K562 (cell line): ENCODE data around the gene ABCA7. TPM values are rescaled to one million over a fixed set of nuclear protein-coding genes. Genes with fewer than 3 reads are reported as not detected.

Experiments
- ATAC-seq: fragments of 200-7000 bp; cut with Tn5 transposase; 3 replicates; pipeline ENCODE4 v1.9.1; 2020; ENCODE audit warnings: moderate library complexity
- BruUV-seq: library from RNA; stranded (reverse); fragments of 400-500 nt; replicated peaks from 2 replicates; lab custom pipeline; 2021; lab: Mats Ljungman, UMichigan
- CTCF ChIA-PET: fragments of 300-600 bp; formaldehyde crosslinking; extraction: SDS; loops from one replicate; lab custom pipeline; 2021; ENCODE audit warnings: low intra/inter-chr PET ratio; lab: Yijun Ruan, JAX
- POLR2A ChIA-PET: fragments of 300-600, 350-650 bp; sonication (Branson Sonifier 250); formaldehyde crosslinking; extraction: SDS; loops from one replicate; lab custom pipeline; 2021; ENCODE audit warnings: antibody characterized with exemption, inconsistent platforms; lab: Yijun Ruan, JAX
- DNase-seq, 4 experiments: peaks; one replicate each; pipeline versions ENCODE4 v3.0.0 to v3.0.0-alpha.2; 2011 to 2018; ENCODE audit warnings: low spot score in 3 of 4, mixed read lengths in 3 of 4; ENCODE audit errors: extremely low read depth in 1 of 4
- FAIRE-seq: peaks from 2 replicates; lab custom pipeline; 2011; peaks lifted over from hg19 to GRCh38; lab: Jason Lieb, UNC
- H2AFZ ChIP-seq: 2 replicates; pipeline ENCODE4 v1.6.0; 2011; ENCODE audit warnings: low read depth, low read length, control low read depth, inconsistent platforms
- H3K27ac ChIP-seq: fragments of 200-600 bp; 3 replicates; pipeline ENCODE4 v1.8.0; 2011; ENCODE audit warnings: low read depth, mild to moderate bottlenecking, control low read depth, inconsistent platforms, low read length, moderate library complexity, mixed read lengths; ENCODE audit errors: extremely low read depth
- H3K27me3 ChIP-seq, 2 experiments: fragments of 300-600 bp in 1 of 2; 2 replicates in 1 of 2; 3 replicates in 1 of 2; pipeline versions ENCODE4 v1.6.0 to v1.8.0; 2011; ENCODE audit warnings: inconsistent platforms in 2 of 2, low read length in 2 of 2, mild to moderate bottlenecking in 1 of 2, mixed read lengths in 1 of 2, moderate library complexity in 1 of 2; ENCODE audit not compliant: control insufficient read depth in 2 of 2, insufficient read depth in 2 of 2
- H3K36me3 ChIP-seq: fragments of 300-600 bp; 3 replicates; pipeline ENCODE4 v1.8.0; 2011; ENCODE audit warnings: mild to moderate bottlenecking, low read length, inconsistent platforms; ENCODE audit not compliant: control insufficient read depth, insufficient read depth
- H3K4me1 ChIP-seq, 2 experiments: fragments of 200-600 bp in 1 of 2; replicated peaks in 1 of 2; 2 replicates in 1 of 2; 3 replicates in 1 of 2; pipeline versions ENCODE4 v1.5.1 to v1.8.0; 2011; ENCODE audit warnings: inconsistent platforms in 2 of 2, low read length in 2 of 2, mild to moderate bottlenecking in 1 of 2, mixed read lengths in 1 of 2, moderate library complexity in 1 of 2; ENCODE audit not compliant: control insufficient read depth in 2 of 2, insufficient read depth in 2 of 2
- H3K4me2 ChIP-seq: 2 replicates; pipeline ENCODE4 v1.6.1; 2011; ENCODE audit warnings: low read length, control low read depth, inconsistent platforms, mixed read lengths; ENCODE audit not compliant: insufficient read depth
- H3K4me3 ChIP-seq: fragments of 200-600 bp; sonication (generic), shearing (Covaris generic); 2 replicates; pipeline ENCODE4 v1.5.1; 2016; ENCODE audit warnings: control low read depth, inconsistent platforms
- H3K79me2 ChIP-seq: fragments of 200-600 bp; 3 replicates; pipeline ENCODE4 v1.8.0; 2011; ENCODE audit warnings: low read length, inconsistent platforms; ENCODE audit not compliant: control insufficient read depth, insufficient read depth
- H3K9ac ChIP-seq, 2 experiments: 2 replicates each; pipeline versions ENCODE4 v1.6.0 to v1.6.1; 2011; ENCODE audit warnings: low read depth in 2 of 2, low read length in 2 of 2, control low read depth in 1 of 2, inconsistent platforms in 1 of 2, mild to moderate bottlenecking in 1 of 2, mixed read lengths in 1 of 2; ENCODE audit not compliant: insufficient read depth in 1 of 2
- H3K9me1 ChIP-seq: one replicate; pipeline ENCODE4 v1.6.0; 2011; ENCODE audit warnings: inconsistent platforms, mild to moderate bottlenecking, low read length, moderate library complexity; ENCODE audit not compliant: control insufficient read depth, insufficient read depth
- H3K9me3 ChIP-seq: replicated peaks from 2 replicates; pipeline ENCODE4 v1.5.1; 2011; ENCODE audit warnings: low read depth, low read length, inconsistent platforms; ENCODE audit not compliant: control insufficient read depth, insufficient read depth
- H4K20me1 ChIP-seq: replicated peaks from 2 replicates; pipeline ENCODE4 v1.6.1; 2011; ENCODE audit warnings: low read length, inconsistent platforms, mixed read lengths; ENCODE audit not compliant: control insufficient read depth, insufficient read depth
- BCOR ChIP-seq: fragments of 450-650 bp; IDR thresholded peaks from 2 replicates; pipeline ENCODE4 v1.6.1; 2016
- CBFA2T3 ChIP-seq: fragments of 450-650 bp; IDR thresholded peaks from 2 replicates; pipeline ENCODE4 v1.6.1; 2017
- CHD1 ChIP-seq: fragments of 200-600 bp; sonication (generic); IDR thresholded peaks from one replicate; pipeline ENCODE4 v1.6.1; 2012; ENCODE audit warnings: mild to moderate bottlenecking, moderate library complexity, low read length, inconsistent platforms
- FOXM1 ChIP-seq, 2 experiments: fragments of 450-650 bp in 1 of 2; sonication (generic) in 1 of 2; formaldehyde crosslinking in 1 of 2; IDR thresholded peaks; 2 replicates each; pipeline versions ENCODE4 v1.6.1 to v1.9.0; 2017 to 2022; ENCODE audit warnings: low read depth in 2 of 2, mild to moderate bottlenecking in 2 of 2, missing genetic modification reagents in 1 of 2, moderate library complexity in 1 of 2
- IRF2 ChIP-seq: sonication (generic); formaldehyde crosslinking; IDR thresholded peaks from 2 replicates; pipeline ENCODE4 v1.8.1; 2022; ENCODE audit warnings: mild to moderate bottlenecking, missing genetic modification reagents
- MAFK ChIP-seq: IDR thresholded peaks from 2 replicates; pipeline ENCODE4 v1.6.1; 2011; ENCODE audit warnings: low read length, improper control_type of control experiment
- PCBP1 ChIP-seq: fragments of 200-400 bp; formaldehyde crosslinking; IDR thresholded peaks from 2 replicates; pipeline ENCODE4 v1.6.1; 2018; ENCODE audit warnings: mild to moderate bottlenecking, low read depth, low read length; ENCODE audit not compliant: poor library complexity, severe bottlenecking
- ZBTB7A ChIP-seq: IDR thresholded peaks from 2 replicates; pipeline ENCODE4 v1.6.1; 2011; ENCODE audit warnings: low read depth, mild to moderate bottlenecking, low read length, moderate library complexity, borderline replicate concordance; ENCODE audit not compliant: control insufficient read depth
- ZNF282 ChIP-seq: sonication (generic); formaldehyde crosslinking; IDR thresholded peaks from 2 replicates; pipeline ENCODE4 v1.8.1; 2023; ENCODE audit warnings: missing genetic modification reagents
- WGBS: fragments of 100-300 bp; shearing (Covaris generic); methylation state at CpG from one replicate; pipeline ENCODE4 v1.1.6; 2016; ENCODE audit warnings: low coverage, mixed read lengths; ENCODE audit not compliant: insufficient coverage; ENCODE audit errors: missing lambda C conversion rate; 5-methylcytosine and 5-hydroxymethylcytosine counted together
- in situ Hi-C: fragments of 300-500 bp; cut with MboI; formaldehyde crosslinking; loops from 4 replicates; pipeline ENCODE4 v1.15.0; 2018; ENCODE audit warnings: inconsistent platforms, mixed read lengths
- intact Hi-C: fragments of 100-400 bp; cut with micrococcal nuclease; formaldehyde crosslinking; loops from 2 replicates; pipeline ENCODE4 v1.14.2; 2022
- polyA plus RNA-seq, 8 experiments: library from polyadenylated mRNA; depleted of rRNA in 4 of 8; stranded (reverse) in 5 of 8; unstranded in 3 of 8; fragments of >200 nt; fragmentation: Nextera tagmentation in 2 of 8; fragmentation: Illumina TruSeq in 1 of 8; extraction: Ambion mirVana in 2 of 8; extraction: Trizol in 1 of 8; gene quantifications; 2 replicates each; pipeline versions ENCODE4 v1.2.1 to v1.2.3, GENCODE V29; 2011 to 2014; ENCODE audit warnings: inconsistent platforms in 1 of 8, missing spikeins in 1 of 8
- total RNA-seq, 7 experiments: library from RNA; depleted of rRNA in 6 of 7; stranded (reverse); fragments of >200 nt in 6 of 7; fragmentation: Illumina TruSeq in 2 of 7; extraction: Trizol in 2 of 7; gene quantifications; 2 replicates each; pipeline versions ENCODE4 v1.2.1 to v1.2.3, GENCODE V29; 2011 to 2021; ENCODE audit warnings: low replicate concordance in 1 of 7
- TF ChIP-seq, protein P1 (sequence below): fragments of 250-450 bp; sonication (Bioruptor Pico); IDR thresholded peaks from 2 replicates; pipeline ENCODE4 v1.4.0; 2020

ABCA7 gene
- total and polyA plus RNA-seq, 9 of the 15 experiments (the other 6 are each of a cell fraction or from before 2014, with no cell fraction given): 2.3 to 96.1 (median 31.2) TPM

DNA sequence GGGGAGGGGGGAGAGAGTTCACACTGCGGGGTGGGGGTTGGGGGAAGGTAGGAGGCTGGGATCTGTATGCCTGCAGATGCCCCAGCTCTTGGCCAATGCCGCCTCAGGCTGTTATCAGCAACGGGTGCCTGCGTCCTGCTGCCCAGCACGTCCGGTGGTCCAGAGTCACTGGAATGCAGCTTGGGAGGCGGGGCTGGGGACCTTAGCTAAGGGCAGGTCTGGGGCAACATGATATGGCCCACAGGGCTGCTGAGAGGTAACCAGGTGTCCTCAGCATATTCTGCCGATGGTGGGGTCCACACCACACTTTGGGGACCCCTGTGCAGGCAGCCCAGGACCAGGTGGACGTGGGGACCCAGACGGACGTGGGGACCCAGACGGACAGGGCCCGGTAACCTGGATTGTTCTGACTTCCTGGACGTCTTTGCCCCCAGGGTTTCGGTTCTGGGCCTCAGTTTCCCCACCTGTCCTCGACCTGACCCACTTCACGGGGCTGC, 26.4 kb downstream of the ABCA7 start:
- H3K36me3 ChIP-seq: peaks cover 14% of the 10 kb centered on the region; the same call in 2 of the 3 replicates
- peaks cover 9 to 88% of the 10 kb centered on the region in 2 experiments for H3K4me1 ChIP-seq
- no peaks in the 10 kb centered on the region for H3K27me3 ChIP-seq
- BruUV-seq: no TSS peak
- TF ChIP-seq CBFA2T3 (peak; percentile 42), ZBTB7A (peak; percentile 57; the same call in 1 of the 2 replicates), CHD1 (peak; percentile 6), IRF2 (0 out of 2 replicates have a peak, but pooled peaks have one; percentile 40), ZNF282 (CRISPR knock-in tag) (0 out of 2 replicates have a peak, but pooled peaks have one; percentile 65), FOXM1 (IDR thresholded peaks at IDR 0.05; ENCODE audit: low read depth) (no peak), FOXM1 (CRISPR knock-in tag; IDR thresholded peaks at IDR 0.05; ENCODE audit: low read depth) (0 out of 2 replicates have a peak, but pooled peaks have one; percentile 37), BCOR (peak; percentile 24; the same call in 1 of the 2 replicates), PCBP1 (peak; percentile 24), MAFK (no peak)
- TF ChIP-seq, protein P1, sequence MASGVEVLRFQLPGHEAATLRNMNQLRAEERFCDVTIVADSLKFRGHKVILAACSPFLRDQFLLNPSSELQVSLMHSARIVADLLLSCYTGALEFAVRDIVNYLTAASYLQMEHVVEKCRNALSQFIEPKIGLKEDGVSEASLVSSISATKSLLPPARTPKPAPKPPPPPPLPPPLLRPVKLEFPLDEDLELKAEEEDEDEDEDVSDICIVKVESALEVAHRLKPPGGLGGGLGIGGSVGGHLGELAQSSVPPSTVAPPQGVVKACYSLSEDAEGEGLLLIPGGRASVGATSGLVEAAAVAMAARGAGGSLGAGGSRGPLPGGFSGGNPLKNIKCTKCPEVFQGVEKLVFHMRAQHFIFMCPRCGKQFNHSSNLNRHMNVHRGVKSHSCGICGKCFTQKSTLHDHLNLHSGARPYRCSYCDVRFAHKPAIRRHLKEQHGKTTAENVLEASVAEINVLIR (CRISPR knock-in tag): no peak
- WGBS: 30% methylated on average over 12 of the region's 17 CpGs
- POLR2A ChIA-PET: interaction anchor here (0.6 to 1.9 kb wide), 5 partner anchors 9 to 755 kb away, joined by 3 to 6 read pairs (median 5); partner anchors contain the start of gene RNU6-2
- CTCF ChIA-PET: no interaction called here
- peak overlapping the region; percentile 40; the same call in 1 of the 2 replicates for H3K4me3 ChIP-seq
- intact Hi-C loops: no loop called here
- no peak overlapping the region for H2AFZ ChIP-seq
- no peaks in the 10 kb centered on the region for H3K9me1 ChIP-seq
- no peaks in the 10 kb centered on the region for H3K79me2 ChIP-seq
- H3K27ac ChIP-seq: no peak overlapping the region
- in situ Hi-C loops: no loop called here
- ATAC-seq (no peak), FAIRE-seq (no peak), DNase-seq (peak in 1 of 4 experiments; percentile 54)
- peak overlapping the region in 1 of 2 experiments; percentile 90; a peak in 3 of 4 replicates for H3K9ac ChIP-seq
- no peaks in the 10 kb centered on the region for H3K9me3 ChIP-seq
- H4K20me1 ChIP-seq: no peaks in the 10 kb centered on the region
- H3K4me2 ChIP-seq: peak overlapping the region; percentile 72
